GM18526 (cell line): ENCODE data around the gene ARHGAP32.

Source experiments
- POLR2A ChIP-seq: IDR thresholded peaks from 3 replicates; pipeline ENCODE4 v1.6.1; 2011; ENCODE audit not compliant: insufficient read length; ENCODE audit errors: extremely low read depth

The ARHGAP32 gene

DNA sequence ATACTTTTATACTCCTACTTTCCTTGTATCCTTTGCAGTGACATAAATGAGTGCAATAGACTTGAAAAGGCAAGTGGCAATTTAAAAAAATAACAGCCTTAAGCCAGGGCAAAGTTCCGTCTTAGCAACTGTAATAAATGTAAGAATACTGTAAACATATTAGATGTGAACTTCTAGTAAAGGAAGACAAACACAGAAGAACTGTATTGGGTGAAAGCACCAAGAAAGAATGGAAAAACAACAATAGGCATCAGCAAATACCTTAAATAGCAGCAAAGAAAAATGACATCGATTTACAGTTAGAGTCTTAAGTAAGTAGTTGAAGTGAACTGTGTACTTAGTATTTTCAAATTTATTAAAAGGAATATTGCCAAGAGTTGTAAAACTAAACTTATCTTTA, 174.0 kb downstream of the ARHGAP32 start:
- TF ChIP-seq POLR2A, result no peak

DNA sequence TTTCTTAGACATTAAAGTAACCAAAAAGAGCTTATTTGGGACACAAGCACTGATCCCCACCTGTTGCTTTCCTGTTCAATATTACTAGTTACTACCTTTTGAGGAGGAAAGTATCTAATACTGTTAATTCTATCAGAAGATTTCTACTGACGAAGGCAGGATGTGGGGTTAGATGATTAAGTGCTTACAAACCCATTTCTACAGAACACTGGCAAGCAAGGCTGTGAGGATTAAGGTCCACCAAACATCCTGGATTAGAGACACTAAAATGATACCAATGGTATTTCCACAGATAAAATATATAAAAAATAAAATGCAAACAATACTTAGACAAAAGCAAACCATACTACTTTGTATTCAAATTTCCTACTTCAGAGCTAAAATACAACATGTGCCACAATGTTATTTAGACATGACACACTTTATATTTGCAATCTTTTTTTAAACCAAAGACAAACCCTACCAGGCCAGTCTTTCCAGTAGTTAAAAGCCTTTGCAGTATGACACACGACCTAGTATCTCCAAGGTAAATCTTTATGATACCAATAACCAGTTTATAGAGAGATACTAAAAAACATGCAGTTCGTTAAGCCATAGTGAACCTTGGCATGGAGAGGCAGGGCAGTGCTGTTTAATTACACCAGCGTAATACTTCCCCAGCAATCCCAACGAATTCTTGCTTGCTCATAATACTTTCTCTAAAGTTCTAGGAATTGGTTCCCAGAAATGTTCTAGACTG, 178.2 kb downstream of the ARHGAP32 start:
- TF ChIP-seq POLR2A, result no peak

DNA sequence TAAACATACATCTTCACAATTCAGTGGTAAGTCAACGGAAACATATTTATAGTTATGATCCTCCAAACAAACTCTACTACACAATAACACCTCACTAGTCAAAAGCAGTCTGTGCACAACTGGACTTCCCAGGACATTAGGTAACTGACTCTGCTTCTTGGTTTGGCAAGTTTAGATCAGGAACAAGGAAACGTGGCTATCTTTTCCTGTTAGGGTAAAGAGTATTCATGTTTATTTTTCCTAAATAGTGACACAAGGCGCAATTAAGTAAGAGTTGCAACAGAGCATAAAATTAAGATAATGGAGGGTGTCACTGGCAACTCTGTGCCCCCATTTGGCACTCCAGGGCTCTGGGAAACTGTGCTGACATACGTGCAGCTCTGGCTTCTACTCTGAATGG, 179.2 kb downstream of the ARHGAP32 start:
- no peak for TF ChIP-seq POLR2A

DNA sequence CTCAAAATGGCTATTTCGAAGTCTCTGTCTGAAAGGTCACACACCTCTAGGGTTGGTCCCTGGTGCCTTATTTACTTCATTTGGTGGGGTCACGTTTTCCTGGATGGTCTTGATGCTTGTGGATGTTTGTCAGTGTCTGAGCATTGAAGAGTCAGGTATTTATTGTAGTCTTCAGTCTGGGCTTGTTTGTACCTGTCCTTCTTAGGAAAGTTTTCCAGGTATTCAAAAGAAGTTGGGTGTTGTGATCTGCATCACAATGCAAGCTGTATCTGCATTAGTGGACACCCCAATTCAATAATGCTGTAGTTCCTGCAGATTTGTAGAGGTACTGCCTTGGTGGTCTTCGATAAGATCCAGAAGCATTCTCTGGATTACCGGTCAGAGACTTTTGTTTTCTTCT, 186.0 kb downstream of the ARHGAP32 start:
- TF ChIP-seq POLR2A, result no peak

DNA sequence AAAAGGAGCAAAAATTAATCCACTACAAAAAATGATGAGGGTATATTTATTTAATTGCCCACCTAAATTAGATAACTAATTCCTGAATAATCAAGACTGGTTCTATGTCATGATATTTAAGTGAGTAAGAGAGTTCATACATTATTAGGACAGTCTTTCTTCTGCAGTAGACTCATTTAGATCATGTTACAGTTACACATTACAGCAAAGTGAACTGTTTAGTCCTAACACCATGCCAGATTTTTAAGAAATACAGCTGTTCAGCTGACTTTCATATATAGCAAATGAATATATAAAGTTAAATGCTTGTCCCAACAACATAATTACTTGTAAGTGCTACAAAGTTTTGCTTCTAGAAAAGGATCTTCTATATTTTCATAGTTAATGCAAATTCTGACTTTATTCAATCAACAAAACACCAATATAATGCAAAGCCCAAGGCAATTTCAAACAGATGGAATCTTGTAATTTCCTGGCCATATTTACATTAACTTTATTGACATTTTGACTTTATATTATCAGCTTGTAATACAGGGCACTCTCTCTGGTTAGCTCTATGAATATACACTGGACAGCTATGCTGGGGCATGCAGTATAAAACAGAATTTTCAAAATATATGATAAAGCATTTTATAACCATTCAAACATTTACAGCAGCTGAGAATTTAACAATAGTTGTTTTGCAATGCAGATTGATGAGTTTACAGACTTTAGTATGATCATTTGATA, 203.7 kb downstream of the ARHGAP32 start:
- no peak for TF ChIP-seq POLR2A

DNA sequence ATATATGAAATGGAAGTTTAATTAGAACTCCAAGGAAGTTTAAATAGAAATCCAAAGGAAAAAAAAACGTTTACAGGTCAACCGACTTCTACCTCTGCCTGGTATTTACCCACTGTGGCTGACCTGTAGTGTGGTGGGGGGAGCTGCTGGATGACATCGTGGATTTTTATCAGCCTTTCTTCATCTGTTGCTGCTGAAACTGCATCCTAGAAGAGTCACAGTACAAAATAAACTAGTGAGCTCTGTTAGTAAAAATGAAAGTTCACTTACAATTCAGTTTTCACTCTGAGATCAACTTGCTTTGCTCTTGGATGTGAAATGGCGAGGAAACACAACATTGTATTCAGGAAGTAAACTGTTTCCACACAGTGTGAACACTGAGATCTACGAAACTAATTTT, 206.2 kb downstream of the ARHGAP32 start:
- TF ChIP-seq POLR2A, result no peak

DNA sequence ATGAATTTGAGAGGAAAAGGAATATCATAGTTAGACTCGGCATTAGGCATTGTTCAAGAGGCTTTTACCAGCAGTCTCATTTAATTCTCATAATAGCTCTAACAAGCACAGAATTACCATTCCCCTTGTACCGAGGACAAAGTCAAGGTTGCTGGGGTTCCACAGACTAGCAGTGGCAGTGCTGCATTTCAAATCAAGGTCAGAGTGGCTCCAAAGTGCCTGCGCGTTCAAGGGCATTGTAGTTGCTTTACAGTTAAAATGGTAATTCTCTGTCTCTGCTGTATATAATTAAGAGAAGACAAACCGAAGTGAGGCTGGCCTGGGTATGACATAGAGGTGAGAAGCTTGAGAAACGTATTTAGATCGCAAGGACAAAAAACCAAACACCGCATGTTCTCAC, 209.1 kb downstream of the ARHGAP32 start:
- no peak for TF ChIP-seq POLR2A

DNA sequence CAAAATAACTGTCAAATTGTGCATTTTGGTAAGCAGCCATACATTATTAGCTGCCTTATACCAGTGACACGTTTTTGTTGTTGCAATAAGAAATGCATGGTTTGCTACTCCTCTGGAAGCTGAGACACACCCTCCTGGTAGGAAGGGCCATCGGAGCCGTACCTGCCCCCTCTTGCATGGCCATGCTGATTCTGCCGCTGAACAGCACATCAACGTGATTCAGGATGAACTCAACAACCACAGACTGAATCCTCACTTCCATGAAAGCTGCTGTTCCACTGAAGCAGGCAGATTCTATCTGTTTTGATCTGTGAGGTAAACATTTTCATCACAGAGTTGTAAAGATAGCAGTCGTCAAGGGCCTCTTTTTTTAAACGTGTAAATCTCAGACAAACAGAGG, 210.9 kb downstream of the ARHGAP32 start:
- no peak for TF ChIP-seq POLR2A

DNA sequence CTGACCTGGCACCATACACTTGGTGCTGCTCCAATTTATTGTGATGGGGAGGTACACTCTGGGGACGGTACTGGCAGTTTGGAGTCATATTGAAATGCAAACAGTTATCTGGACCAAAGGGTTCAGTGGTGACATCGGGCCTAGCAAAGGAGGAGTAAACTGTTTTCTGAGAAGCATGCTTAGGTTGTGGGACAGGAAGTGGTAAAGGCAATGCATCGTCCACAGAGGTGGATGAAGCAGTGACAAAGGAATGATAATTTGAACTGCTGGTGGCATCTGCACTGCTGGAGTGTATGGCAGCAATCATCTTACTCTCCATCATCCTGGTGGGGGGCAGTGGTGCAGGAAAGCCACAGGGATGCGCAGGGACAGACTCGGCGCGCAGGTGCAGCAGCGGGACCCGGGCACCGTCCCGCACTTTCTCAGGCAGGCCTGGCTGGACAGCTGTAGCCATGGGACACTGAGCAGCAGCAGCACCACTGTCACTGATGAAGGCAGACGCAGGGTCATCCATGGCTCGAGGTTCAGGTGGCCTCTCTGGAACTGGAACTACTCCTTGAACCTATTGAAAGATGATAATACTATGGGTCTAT, 221.4 kb downstream of the ARHGAP32 start:
- TF ChIP-seq POLR2A, result no peak

DNA sequence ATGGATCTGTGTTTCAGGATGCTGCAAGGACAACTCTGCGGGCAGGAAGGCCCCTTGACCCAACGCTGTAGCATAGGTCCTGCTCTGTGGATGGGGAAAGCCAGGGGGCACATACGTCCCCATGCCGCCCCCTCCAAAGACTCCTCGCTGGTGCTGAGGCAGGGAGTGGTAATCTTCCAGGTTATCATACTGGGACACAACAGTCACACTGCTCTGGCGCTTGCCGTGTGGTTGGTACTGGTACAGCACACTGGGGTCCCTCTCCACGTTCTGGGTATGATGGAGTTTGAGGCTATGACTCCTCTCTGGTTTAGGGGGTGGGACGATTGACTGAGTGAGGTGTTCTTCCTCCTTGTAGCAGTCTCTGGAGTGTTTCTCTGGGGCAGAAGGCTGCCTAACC, 223.2 kb downstream of the ARHGAP32 start:
- no peak for TF ChIP-seq POLR2A

DNA sequence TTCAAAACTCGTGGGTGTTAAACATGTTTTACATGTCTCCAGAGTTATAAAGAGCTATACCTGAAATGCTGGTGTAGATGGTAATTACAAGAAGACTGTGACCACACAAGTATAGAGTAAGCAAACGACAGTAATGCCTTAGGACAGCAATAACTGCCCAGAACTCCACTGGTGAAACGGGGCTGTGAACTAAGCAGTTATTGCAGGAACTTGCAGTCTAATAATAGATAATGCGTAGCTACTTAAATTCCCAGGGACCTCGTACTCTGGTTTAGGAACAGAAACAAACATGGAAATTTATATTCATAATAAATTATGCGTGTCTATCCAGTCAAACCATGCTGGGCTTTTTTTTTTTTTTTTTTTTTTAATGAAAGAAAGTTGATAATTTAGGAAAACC, 224.5 kb downstream of the ARHGAP32 start:
- no peak for TF ChIP-seq POLR2A

DNA sequence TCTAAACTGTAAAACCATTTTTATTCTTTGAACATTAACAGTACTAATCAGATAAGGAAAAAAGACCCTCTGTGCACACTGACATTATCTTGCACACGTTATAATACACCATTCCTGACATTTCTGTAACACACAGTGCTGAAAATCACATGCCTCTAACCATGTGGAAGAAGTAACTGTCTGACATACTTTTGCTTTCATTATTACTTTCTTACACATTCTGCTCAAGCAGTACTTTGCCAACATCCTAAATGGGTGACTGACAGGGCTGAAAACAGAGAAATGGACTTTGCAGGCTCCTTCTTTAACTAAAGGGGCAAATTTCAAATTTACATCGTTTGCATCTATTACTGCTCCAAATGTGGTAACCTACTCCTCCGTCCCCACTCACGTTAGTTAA, 226.6 kb downstream of the ARHGAP32 start:
- TF ChIP-seq POLR2A, result no peak

DNA sequence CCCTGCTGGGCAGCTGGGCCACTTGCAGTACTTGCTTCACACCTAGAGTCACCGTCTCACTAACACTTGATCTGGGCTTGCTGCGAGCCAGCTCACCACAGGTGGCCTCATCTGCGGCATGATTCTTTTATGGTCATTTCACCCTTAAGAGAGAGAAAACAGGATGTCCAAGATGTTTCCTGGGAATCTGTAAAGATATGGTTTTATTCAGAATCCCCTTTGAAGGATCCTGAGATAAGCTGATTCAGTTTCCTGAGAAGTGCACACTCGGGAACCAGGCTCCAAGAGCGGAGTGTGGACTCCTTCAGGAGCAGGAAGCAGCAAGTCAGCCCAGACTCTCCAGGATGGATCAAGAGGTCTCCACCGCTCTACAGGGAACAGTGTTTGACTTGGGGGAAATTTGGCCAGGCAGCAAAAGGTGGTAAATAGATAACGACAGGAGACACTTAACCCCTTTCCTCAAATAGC, 227.6 kb downstream of the ARHGAP32 start:
- no peak for TF ChIP-seq POLR2A

DNA sequence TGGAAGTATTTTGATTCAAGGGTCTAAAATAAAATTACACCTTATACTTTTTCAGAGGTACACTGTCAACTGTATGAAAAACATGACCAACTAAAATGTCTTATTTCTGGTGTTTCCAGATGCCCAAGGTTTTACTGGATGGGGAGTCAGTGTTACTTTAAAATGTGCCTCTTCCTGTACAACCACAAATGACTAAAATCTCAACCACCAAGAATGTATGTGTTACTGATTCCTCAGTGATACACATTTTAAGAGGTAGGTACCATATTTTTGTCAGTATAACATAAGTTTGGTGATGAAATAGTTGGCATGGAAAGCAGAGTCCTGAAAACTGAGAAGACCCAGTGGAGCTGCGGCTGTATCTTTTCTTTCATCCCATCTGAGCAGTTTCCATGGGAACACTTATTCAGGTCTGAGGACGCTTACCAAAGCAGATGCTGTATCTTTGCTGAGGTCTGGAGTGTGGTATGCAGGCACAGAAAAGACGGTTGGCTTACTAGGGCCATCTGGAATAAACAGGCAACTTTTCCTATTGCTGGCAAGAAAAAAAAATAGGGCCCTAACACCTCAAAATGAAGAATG, 228.3 kb downstream of the ARHGAP32 start:
- no peak for TF ChIP-seq POLR2A

DNA sequence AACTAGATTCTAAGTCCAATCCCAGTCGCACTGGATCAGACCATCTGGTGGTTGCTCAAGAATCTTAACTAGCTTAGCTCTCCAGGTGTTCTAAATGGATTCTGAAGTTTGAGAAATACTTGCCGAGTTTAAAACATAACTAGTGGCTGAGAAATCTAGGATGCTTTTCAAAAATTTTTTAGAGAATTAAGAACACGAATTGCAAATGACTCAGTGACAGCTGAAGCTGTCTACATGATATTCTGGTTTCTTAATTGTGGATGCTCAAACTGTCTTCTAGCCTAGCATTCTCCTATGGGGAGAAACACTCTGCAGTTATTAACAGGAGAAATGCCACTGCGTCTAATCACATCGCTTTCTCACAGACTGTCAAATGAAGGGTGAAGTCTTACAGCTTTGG, 229.2 kb downstream of the ARHGAP32 start:
- no peak for TF ChIP-seq POLR2A

DNA sequence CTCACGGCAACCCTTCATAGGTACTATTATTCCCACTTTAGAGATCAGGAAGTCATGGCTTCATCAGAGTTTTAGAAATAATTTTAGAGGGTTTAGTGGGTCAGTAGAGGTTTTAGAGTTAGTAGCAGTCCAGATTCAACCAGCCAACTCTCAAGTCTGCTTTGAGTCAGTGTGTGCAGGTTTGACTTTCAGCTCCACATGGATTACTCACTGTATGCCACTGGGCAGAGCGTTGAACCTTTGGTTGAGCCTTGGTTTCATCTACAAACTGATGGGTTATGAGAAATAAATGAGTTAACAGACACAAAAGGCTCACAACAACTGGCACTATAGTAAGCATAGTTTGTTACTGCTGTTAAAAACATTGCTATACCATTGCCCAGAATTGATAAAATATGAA, 230.5 kb downstream of the ARHGAP32 start:
- no peak for TF ChIP-seq POLR2A
